Measurements from ENCODE around the gene SPACDR. TPM values are rescaled to one million over a fixed set of nuclear protein-coding genes. Genes with fewer than 3 reads are reported as not detected.

The SPACDR gene
- total RNA-seq, 4 donors from 2014 or later = 0.68 TPM; not detected in 3

GRCh38 chr7:100428967-100429636, 35.0 kb downstream of the SPACDR start:
- no peak for TF ChIP-seq CTCF (IDR thresholded peaks at IDR 0.05; ENCODE audit: low read depth)

GRCh38 chr7:100428199-100428966, 35.7 kb downstream of the SPACDR start, which contains the start of gene ZCWPW1:
Gene ZCWPW1 (minus strand): TSS chr7:100428703. CDS start chr7:100420649, 8,054 bp downstream.
- no peak for TF ChIP-seq CTCF (IDR thresholded peaks at IDR 0.05; ENCODE audit: low read depth)

GRCh38 chr7:100427762-100428198, 36.3 kb downstream of the SPACDR start:
- TF ChIP-seq CTCF (IDR thresholded peaks at IDR 0.05; ENCODE audit: low read depth) = no peak

GRCh38 chr7:100426516-100426915, 37.5 kb downstream of the SPACDR start:
- no peak for TF ChIP-seq CTCF (IDR thresholded peaks at IDR 0.05; ENCODE audit: low read depth)

GRCh38 chr7:100425347-100425746, 38.7 kb downstream of the SPACDR start:
- no peak for TF ChIP-seq CTCF (IDR thresholded peaks at IDR 0.05; ENCODE audit: low read depth)

GRCh38 chr7:100423315-100423714, 40.7 kb downstream of the SPACDR start:
- no peak for TF ChIP-seq CTCF (IDR thresholded peaks at IDR 0.05; ENCODE audit: low read depth)

- TF ChIP-seq CTCF (IDR thresholded peaks at IDR 0.05; ENCODE audit: low read depth) = no peak
Measured at GRCh38 chr7:100419660-100420226, 44.3 kb downstream of the SPACDR start.
